Cardiac muscle cell (in vitro differentiated cells and primary cell): ENCODE results near the gene AP5B1. TPM values are rescaled to one million over a fixed set of nuclear protein-coding genes. Genes with fewer than 3 reads are reported as not detected.
A peak's percentile ranks its signal among the peaks of the same experiment; 100 is the strongest.
"Not testable (repeated sequence)": the region's sequence is repeated elsewhere in the genome, so short reads cannot be mapped to it uniquely, and the experiment has no call there.

ENCODE experiments used
- DNase-seq, 2 donors: peaks; one replicate each; pipeline versions ENCODE4 v3.0.0 to v3.0.0-alpha.2; 2010 to 2017; ENCODE audit warnings: low read depth in 1 of 2, low spot score in 1 of 2
- H3K27ac ChIP-seq: fragments of 200-600 bp; sonication (generic); 2 replicates; pipeline ENCODE4 v1.5.1; 2016
- H3K27me3 ChIP-seq: fragments of 200-600 bp; sonication (generic); 2 replicates; pipeline ENCODE4 v1.6.0; 2016; ENCODE audit warnings: control low read depth
- H3K36me3 ChIP-seq: fragments of 200-600 bp; sonication (generic); 2 replicates; pipeline ENCODE4 v1.5.1; 2016; ENCODE audit warnings: control low read depth
- H3K4me1 ChIP-seq: fragments of 200-600 bp; sonication (generic); 2 replicates; pipeline ENCODE4 v1.8.1; 2017; ENCODE audit warnings: low read depth, mild to moderate bottlenecking, mixed run types
- H3K4me3 ChIP-seq: fragments of 200-600 bp; sonication (generic); 2 replicates; pipeline ENCODE4 v1.5.1; 2016; ENCODE audit warnings: mild to moderate bottlenecking
- H3K9me3 ChIP-seq: fragments of 200-600 bp; sonication (generic); 2 replicates; pipeline ENCODE4 v1.5.1; 2017; ENCODE audit warnings: low read depth, mild to moderate bottlenecking, control low read depth
- CTCF ChIP-seq: IDR thresholded peaks from 2 replicates; pipeline ENCODE4 v1.5.1; 2012; ENCODE audit warnings: low read depth, mild to moderate bottlenecking, low read length
- polyA plus RNA-seq: library from polyadenylated mRNA; unstranded; fragments of >200 nt; fragmentation: Nextera tagmentation; extraction: Ambion mirVana; gene quantifications from 2 replicates; pipeline ENCODE4 v1.2.1, GENCODE V29; 2016
- total RNA-seq: library from RNA; depleted of rRNA; stranded (reverse); fragments of >200 nt; gene quantifications from 2 replicates; pipeline ENCODE4 v1.2.3, GENCODE V29; 2016

AP5B1 gene
- total and polyA plus RNA-seq, 2 experiments from 2014 or later, result 13.6 to 24.3 TPM

- no peak overlapping the region for H3K27ac ChIP-seq
- H3K4me3 ChIP-seq, result no peak overlapping the region
- H3K9me3 ChIP-seq, result no peaks in the 10 kb centered on the region
- H3K27me3 ChIP-seq, result no peaks in the 10 kb centered on the region
- TF ChIP-seq CTCF, result no peak
- H3K4me1 ChIP-seq, result no peaks in the 10 kb centered on the region
- DNase-seq, result no peak
- no peaks in the 10 kb centered on the region for H3K36me3 ChIP-seq
Observed at GRCh38 chr11:65771589-65772112, 9.1 kb downstream of the AP5B1 start.

DNA sequence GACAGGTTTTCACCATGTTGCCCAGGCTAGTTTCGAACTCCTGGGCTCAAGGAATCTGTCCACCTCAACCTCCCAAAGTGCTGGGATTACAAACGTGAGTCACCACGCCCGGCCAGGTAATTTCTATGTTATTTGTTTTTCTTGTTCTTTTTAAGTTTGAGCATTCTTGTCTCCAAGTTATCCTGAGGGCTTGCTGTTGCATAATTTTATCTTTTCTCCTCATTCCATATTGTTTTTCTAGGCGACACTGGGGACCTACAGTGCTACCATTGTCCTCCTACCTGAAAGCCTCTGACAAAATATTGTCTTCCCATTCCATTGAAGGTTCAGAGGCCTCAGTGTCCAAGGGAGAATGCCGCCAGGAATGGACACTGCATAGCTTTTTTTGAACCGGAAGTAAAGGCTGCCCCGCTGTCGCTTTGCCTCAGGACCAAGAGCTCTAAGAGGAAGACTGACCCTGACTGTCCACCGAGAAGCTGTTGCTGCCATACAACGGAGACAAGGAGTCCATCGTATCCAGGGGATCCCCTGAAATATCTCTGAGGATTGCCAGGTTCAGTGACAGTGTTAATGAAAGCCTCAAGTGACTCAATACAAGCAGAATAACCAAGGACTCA is 9.7 kb downstream of the AP5B1 start:
- TF ChIP-seq CTCF, result no peak
- H3K27ac ChIP-seq, result no peak overlapping the region

DNA sequence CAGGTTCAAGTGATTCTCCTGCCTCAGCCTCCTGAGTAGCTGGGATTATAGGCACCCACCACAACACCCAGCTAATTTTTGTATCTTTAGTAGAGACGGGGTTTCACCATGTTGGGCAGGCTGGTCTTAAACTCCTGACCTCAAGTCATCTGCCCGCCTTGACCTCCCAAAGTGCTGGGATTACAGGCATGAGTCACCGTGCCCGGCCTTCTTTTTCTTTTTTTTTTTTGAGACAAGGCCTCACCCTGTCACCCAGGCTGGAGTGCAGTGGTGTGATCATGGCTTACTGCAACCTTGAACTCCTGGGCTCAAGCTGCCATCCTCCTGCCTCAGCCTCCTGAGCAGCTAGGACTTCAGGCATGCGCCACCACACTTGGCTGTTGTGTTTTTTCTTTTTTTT is 13.0 kb downstream of the AP5B1 start:
- H3K9me3 ChIP-seq, H3K4me3 ChIP-seq, DNase-seq, H3K36me3 ChIP-seq, H3K27ac ChIP-seq, H3K27me3 ChIP-seq, H3K4me1 ChIP-seq: not testable (repeated sequence)

More for the DNA sequence above, 9.7 kb downstream of the AP5B1 start:
- Histone ChIP-seq H3K36me3 (no peaks in the 10 kb centered on the region), H3K4me3 (no peak overlapping the region), H3K27me3 (no peaks in the 10 kb centered on the region), H3K9me3 (no peaks in the 10 kb centered on the region), H3K4me1 (no peaks in the 10 kb centered on the region)
- DNase-seq, result no peak

DNA sequence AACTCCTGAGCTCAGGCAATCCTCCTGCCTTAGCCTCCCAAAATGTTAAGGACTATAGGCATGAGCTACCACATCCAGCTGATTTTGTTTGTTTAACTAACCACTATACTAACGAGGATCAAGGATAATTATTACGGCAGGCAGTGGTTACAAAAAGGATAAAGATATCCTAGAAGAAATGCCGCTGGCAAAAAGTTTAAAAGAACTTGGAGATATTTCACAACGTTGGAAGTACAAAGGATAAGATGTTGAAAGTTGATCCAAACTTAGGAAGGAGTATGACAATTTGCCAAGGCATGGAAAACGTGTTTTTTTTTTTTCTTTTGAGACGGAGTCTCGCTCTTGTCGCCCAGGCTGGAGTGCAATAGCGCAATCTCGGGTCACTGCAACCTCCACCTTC is 13.4 kb downstream of the AP5B1 start:
- Histone ChIP-seq H3K27me3 (no peaks in the 10 kb centered on the region), H3K9me3 (no peaks in the 10 kb centered on the region), H3K4me1 (no peaks in the 10 kb centered on the region), H3K36me3 (no peaks in the 10 kb centered on the region), H3K4me3 (no peak overlapping the region), H3K27ac (no peak overlapping the region)
- TF ChIP-seq CTCF, result no peak
- DNase-seq, result peak in 1 of 2 donors; percentile 71

DNA sequence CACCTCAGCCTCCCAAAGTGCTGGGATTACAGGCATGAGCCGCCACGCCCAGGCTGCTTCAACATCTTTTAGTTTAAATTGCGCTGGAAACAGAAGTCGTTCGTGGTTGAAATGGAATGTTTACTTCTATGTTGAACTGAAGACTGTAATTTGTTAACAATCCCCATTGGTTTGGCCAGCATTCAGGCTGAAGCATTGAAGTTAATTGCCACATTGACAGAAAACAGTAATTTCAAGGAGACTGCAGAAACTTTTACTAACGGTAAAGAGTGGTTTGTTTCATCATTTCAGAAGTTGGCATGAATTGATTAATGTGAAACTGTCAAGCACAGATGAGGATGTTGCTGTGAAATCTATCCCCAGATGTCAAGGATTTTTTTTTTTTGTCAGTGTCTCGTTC is 14.2 kb downstream of the AP5B1 start:
- no peak for TF ChIP-seq CTCF
- no peak overlapping the region for H3K27ac ChIP-seq
- H3K36me3 ChIP-seq, result no peaks in the 10 kb centered on the region
- peak in 1 of 2 donors; percentile 72 for DNase-seq
- H3K9me3 ChIP-seq, result no peaks in the 10 kb centered on the region
- no peak overlapping the region for H3K4me3 ChIP-seq
- no peaks in the 10 kb centered on the region for H3K27me3 ChIP-seq
- no peaks in the 10 kb centered on the region for H3K4me1 ChIP-seq

DNA sequence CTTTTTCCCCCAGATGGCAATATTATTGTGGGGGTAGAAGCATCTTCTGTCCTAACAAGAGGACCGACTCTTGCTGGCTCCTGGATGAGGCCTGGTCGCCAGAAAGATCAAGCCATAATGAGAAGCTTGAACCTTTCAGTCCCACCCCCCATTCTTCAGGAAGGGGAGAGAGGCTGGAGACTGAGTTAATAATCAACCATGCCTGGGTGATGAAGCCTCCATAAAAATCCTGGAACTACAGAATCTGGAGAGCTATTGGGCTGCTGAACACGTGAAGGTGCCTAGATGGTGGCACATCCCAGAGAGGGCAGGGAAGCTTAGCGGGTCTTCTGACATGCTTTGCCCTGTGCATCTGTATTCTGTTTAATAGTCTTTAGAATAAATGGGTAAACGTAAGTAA is 16.3 kb downstream of the AP5B1 start:
- Histone ChIP-seq H3K4me3 (no peak overlapping the region), H3K9me3 (no peaks in the 10 kb centered on the region), H3K27me3 (no peaks in the 10 kb centered on the region), H3K27ac (no peak overlapping the region), H3K4me1 (no peaks in the 10 kb centered on the region), H3K36me3 (no peaks in the 10 kb centered on the region)
- no peak for TF ChIP-seq CTCF
- no peak for DNase-seq

DNA sequence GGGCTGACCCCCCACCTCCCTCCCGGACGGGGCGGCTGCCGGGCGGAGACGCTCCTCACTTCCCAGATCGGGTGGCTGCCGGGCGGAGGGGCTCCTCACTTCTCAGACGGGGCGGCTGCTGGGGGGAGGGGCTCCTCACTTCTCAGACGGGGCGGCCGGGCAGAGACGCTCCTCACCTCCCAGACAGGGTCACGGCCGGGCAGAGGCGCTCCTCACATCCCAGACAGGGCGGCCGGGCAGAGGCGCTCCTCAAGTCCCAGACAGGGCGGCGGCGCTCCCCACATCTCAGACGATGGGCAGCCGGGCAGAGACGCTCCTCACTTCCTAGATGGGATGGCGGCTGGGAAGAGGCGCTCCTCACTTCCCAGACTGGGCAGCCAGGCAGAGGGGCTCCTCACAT is 18.0 kb downstream of the AP5B1 start:
- H3K4me1 ChIP-seq, H3K27me3 ChIP-seq, H3K27ac ChIP-seq, H3K4me3 ChIP-seq, H3K9me3 ChIP-seq, DNase-seq, H3K36me3 ChIP-seq: not testable (repeated sequence)

- not testable (repeated sequence) for H3K4me3 ChIP-seq, H3K9me3 ChIP-seq, DNase-seq, H3K4me1 ChIP-seq, H3K27me3 ChIP-seq, H3K36me3 ChIP-seq, H3K27ac ChIP-seq
Observed at GRCh38 chr11:65762169-65762568, 18.6 kb downstream of the AP5B1 start.
